Umbilical cord (tissue), 2 donors: ENCODE results near the gene LPP. TPM values are rescaled to one million over a fixed set of nuclear protein-coding genes. Genes with fewer than 3 reads are reported as not detected.
A peak's percentile ranks its signal among the peaks of the same experiment; 100 is the strongest.
"Not testable (repeated sequence)": the region's sequence is repeated elsewhere in the genome, so short reads cannot be mapped to it uniquely, and the experiment has no call there.

Source experiments
- DNase-seq: peaks from one replicate; pipeline ENCODE4 v3.0.0-alpha.2; 2015; ENCODE audit warnings: low spot score
- total RNA-seq: library from RNA; depleted of rRNA; stranded (reverse); fragments of >200 nt; gene quantifications from one replicate; pipeline ENCODE4 v1.2.3, GENCODE V29; 2014; ENCODE audit warnings: low replicate concordance; ENCODE audit not compliant: insufficient read depth

Gene LPP
- total RNA-seq, 1 donor from 2014 or later: 717 TPM

DNA sequence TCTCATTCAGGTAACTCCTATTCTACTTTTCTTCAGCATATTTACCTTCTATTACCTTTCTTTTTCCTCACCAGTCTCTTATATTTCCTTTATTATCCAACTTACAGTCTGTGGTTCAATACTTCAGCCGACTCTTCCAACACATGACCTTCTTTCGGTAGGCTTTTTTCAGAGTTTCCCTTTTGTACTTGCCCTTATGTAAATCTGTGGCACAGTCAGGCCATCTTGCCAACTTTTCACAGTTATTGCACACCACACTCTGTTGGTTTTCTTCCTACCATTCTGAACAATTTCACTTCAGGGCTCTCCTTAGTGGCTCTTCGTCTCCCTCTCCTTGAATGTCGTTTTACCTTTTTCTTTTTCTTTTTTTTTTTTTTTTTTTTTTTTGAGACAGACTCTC, 427.8 kb downstream of the LPP start:
- no peak for DNase-seq

DNA sequence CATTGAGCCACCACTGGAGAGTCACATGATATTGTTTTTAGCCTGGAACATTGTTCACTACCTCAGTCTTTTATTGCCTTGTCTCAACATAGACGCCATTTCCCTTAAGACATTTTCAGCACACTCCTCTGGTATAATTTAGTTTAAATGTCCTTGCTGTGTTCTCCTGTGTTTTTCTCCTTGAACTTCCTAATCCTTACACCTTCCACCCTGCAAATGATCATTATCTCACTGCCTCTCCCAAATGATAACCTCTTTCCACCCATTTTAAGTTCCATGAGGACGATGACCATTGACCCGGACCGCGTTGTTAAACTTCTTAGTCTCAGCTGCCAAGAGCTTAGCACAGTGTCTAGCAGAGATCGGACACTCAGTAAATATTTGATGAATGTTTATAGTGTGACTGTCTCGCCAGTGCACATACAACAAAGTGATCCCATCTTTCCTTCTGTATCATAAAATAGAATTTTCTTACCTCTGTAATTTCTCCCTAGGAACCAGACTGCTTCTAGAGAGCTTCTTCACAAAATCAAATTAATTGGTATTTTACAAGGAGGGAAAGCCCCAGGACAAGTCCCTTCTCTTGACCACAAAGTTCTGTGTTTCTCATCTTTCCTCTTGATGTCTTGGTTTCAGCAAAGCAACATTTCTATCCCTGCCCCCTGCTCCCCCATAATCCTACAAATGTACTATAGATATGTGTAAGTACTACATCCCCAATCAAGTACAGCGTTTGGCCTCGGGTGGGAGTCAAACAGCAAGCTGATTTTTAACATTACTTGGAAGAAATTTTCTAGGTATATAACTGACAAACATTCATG, 429.6 kb downstream of the LPP start:
- DNase-seq: no peak

DNA sequence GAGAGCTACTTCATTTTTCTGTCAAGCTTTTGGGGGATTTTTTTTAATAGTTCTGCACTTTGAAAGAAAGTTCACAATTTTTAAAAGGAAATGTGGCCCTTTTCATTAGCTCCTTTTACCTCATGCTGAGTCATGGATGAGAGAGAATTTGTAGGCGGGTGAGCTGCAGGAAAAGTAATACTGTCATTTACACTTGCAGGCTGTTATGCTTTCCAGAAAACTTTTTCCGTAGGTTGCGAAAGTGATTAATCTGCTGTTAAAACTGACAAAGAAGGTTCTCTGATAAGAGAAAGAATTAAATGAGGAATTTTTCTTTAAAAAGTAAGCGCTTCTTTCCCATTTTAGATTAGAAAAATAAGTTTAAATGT, 430.2 kb downstream of the LPP start:
- peak; percentile 35 for DNase-seq

DNA sequence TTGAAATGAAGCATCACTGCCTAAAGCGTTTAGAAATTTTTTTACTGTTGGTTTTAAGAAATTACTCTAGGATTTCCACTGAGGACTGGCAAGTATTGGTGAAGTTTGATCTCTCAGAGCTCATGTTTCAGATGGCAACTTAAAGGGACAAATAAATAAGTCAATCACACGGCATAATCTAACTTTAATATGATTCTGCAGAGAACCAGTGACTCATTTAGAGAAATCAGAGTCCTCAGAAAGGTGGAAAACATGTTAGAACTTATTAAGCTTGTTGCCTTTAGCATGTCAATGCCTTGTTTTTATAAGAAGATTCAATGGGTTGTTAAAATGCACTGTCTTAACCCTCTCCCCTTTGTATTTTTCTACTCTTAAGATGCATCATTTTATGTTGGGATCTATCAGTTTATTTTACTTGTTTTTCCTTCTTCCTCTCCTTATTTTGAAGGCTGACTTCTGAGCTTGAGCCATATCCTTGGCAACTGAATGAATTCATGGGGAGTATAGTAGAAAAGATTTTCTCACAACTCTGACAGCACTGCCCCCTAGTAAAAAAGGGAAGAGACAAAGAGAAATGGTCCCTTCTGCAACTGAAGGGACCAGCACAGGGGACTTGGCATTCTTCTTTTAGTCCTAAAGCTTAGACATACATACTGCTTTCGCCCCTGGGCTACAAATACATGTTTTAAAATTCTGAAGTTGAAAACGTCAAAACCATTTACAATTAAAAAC, 431.2 kb downstream of the LPP start:
- DNase-seq: no peak

DNA sequence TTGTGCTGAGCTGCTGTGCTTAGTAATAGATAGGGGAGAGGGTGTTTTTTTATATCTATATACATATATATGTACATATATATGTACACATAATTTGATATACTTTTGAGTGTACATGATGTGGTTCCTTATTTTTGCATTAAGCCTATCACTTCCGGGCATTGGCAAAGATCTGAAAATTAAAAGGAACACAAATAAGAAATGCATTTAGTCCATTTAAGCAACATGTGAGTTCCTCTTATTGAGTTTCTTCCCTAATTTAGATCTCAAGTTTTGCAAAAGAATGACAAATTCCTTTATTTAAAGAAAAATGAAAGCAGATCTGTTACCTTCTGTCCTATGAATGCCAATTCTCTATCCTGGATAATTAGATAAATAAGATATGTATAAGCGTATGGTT, 435.1 kb downstream of the LPP start:
- DNase-seq: no peak

DNA sequence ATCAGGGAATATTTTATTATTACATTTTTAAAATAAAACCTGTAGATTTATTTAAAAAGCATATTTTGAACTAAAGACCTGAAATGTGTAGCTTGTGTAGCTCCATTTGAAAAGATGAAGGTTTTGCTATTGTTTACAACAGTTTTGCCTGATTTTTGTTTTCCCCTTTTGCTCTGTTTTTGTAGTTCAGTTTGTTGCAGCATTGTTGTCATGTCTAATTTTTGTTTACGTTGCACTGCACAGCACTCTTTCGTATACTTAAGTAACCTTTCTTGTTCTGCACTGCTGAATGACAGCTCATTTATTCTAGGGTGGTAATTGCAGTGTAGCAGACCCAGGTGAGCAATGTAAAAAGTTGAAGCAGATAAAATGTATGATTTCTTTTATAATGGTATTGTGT, 435.8 kb downstream of the LPP start:
- no peak for DNase-seq

DNA sequence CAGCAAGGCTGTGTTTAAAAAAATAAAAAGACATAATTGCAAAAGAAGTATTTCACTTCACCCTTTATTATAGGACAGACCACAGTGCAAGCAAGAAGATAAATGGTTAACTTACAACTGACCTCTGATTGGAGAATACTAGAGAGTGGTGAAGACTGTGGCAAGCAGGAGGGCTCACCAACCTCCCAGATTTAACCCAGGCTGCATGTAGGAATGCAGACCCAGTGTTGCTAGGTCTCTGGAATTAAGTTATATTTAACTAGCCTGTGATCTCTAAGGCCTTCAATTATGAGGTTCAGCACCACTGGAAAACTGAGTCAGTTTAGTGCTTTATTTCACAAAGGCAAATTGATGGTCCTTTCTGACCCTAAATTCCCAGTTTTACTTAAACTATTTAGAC, 436.6 kb downstream of the LPP start:
- DNase-seq: no peak

DNA sequence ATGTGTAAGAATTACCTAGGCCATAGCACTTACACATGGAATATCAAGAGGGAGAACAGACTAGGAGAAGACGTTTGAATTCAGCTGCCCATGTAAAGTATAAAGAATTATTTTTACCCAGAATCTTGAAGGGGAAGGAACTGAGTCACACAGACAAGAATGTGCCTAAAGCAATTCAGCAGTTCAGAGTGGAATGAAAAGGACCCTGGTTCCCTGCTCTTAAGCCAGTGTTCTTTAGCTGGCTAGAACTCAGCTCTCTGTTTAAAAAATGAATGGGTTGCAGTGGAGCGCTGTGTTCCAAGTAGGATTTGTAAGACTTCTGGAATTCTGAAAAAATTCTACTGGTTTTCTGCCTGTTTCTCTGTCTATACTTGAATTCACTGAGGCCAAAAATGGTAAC, 440.2 kb downstream of the LPP start:
- DNase-seq: peak; percentile 61

DNA sequence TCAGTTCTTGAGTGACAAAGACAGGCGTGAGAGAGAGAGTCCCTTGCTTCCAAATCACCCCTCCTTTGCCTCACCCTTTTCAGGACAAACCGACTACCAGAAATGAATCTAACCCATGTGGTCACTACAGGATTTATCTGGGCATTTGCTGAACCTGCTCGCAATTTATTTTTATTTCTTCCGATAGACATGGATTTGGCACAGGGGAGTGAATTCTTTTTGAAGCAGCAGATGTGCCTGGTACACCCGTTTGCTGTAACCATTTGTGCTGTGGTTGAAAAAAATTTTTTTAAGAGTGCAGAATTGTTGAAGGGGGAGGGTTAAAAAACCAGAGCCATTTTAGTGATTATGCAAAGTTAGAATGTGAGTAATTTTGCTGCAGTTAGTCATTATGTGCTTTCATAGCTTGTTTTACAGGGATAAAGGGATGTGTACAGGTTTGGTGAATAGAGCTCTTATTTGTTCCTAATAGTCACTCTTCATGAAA, 442.0 kb downstream of the LPP start:
- DNase-seq: no peak

DNA sequence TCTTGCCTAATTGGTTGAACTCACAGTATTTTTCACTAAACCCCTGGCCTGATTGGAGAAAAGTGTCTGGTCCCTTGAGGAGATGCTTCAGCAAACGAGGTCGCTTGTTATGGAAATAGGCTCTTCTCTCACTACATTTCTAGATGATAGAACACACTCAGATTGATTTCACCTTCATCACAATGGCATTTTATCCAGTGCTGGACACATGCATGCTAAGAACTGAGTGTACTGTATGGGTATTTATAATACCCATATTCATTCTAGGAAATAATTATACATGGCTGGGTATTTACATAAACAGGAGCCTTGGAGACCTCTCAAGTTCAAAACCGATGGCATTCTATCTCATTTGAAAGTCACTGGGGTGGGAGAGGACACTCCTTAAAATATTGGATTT, 444.9 kb downstream of the LPP start:
- DNase-seq: no peak

DNA sequence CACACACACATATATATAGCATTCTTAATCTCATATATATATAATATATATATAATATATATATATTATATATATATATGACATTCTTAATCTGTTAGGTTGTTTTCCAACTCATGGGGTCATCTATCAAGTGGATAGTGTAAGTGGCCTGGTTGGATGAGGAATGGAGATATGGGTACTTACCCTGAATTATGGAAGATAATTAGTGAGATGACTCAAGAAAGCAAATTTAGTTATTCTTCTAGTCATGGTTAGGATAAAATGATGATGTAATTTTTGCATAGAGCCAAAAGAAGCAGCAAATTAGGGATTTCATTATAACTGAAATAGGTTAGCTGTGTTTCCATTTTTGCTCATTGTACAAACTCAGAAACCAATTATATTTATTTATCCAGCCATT, 448.2 kb downstream of the LPP start:
- DNase-seq: no peak

DNA sequence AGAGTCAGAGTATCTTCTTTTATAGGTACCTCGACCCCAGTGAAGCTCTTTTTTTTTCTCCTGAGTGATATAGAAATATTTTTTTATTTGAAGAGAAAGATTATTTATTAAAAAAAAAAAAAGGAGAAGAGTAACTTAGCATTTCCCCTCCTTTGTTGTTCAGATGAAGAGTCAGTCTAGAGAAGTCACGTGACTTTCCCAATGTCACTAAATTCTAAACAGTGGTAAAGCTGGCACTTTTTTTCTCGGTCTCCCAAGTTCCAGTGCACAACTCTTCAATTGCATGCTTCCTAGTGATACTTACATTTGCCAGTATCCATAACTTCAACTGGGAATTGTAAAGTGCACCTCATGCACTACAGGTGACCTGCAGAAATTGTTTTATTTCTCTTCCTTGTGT, 448.7 kb downstream of the LPP start:
- no peak for DNase-seq

DNA sequence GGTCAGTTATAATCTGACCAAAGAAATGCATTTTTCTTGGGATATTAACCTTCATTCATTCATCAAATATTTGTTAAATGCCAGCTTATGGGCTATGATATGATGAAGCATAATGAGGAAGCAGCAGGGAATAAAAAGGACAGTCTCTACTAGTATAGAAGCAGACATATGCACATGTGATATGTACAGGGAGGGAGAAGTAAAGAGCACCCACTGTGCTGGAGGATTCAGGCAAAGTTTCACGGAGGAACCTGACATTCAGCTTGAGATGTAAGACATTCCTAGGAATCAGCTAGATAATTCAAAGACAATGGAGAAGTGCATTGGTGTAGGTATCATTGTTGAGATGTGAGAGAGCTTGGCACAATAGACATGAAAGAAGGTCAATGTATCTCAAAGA, 450.7 kb downstream of the LPP start:
- DNase-seq: no peak

DNA sequence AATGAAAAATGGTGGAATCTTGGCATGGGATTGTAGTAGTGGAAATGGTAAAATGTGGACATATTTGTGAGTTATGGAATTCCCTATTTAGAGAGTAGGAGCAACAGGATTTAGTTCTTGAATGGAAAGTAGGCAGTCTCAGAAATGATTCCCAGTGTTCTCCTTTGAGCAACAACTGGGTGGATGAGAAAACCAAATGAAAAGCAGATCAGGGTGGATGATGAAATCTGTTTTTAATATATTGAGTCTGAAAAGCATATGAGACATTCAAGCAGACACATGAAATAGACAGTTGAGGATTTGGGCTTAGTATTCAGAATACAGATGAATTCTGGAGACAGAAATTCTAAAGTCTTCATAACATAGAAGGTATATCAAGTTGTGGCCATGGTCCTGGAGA, 451.3 kb downstream of the LPP start:
- DNase-seq: no peak

DNA sequence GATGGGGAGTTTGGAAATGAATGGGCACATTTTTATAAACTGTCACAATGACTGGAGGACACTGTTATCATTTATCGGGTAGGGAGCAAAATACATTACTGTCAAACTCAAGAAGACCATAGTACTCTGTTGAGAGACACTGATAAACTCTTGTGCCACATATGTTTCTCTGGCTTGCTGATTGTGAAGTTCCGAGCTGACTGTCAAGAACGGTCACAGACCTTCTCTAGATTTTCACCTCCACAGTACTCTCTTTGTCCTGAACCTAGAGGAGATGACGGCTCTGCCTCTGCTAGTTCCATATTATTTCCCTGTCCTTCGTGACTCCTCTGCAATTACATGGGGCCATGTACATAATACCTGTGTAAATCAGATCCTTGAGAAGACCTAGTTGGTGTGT, 451.9 kb downstream of the LPP start:
- DNase-seq: no peak

DNA sequence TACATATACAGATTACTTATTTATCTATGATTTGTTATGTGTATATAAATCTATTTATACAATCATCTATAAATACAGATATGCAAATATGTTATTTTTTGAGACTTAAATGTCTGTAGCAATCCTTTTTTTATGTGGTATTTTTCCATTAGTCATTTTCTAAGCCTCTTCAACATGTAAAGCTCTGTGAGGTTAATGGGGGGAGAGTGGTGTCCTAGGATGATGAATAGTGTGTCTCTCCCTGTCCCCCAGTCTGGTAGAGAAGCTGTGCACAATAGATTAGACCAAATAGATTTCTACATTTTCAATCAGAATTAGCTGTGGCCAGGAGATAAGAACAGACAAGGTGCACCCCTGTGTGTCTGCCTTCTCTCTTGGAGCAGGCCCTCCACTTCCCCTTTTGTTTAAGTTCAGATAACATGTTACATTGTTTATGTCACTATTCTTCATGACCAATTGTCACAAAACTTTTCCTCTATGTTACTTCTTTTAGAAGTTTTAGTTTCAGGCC, 453.9 kb downstream of the LPP start:
- DNase-seq: no peak

DNA sequence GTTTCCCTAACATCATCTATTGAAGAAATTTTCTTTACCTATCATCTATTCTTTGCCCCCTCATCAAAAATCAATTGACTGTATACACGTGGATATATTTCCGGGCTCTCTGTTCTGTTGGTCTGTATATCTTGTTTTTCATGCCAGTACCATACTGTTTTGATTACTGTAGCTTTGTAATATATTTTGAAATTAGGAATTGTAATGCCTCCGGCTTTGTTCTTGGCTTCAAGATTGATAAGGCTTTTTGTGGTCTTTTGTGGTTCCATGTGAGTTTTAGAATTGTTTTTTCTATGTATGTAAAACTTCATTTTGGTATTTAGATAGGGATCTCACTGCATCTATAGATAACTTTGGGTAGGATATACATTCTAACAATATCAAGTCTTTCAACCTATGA, 454.4 kb downstream of the LPP start:
- DNase-seq: no peak

DNA sequence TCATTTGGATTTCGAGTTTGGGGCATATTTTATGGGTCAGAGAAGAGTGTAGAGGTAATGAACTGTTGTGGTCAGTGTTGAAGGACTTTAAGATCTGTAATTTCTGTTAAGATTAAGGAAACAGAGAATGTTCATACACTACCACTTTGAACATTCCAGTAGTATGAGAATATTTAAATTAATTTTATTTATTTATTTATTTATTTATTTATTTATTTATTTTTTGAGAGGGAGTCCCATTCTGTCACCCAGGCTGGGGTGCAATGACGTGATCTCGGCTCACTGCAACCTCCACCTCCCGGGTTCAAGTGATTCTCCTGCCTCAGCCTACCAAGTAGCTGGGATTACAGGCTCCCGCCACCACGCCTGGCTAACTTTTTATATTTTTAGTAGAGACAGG, 459.8 kb downstream of the LPP start:
- not testable (repeated sequence) for DNase-seq

DNA sequence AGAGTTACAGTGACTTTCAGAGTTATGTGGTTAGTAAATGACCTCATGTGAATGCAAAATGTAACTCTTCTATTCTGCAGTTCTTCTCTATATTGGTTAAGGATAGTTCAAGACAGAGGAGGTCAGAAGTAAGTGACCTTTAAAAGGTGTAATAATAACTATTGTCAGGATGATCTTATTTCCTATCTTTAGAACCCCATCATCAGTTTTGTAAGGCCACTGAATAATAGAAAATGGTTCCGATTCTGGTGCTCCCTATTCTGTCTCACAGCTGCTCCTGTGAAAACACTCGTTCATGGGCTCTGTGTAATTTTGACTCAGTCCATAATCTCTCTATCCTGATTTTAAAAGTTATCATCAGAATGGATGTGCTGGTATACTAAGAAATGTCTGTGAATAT, 463.3 kb downstream of the LPP start:
- DNase-seq: no peak

DNA sequence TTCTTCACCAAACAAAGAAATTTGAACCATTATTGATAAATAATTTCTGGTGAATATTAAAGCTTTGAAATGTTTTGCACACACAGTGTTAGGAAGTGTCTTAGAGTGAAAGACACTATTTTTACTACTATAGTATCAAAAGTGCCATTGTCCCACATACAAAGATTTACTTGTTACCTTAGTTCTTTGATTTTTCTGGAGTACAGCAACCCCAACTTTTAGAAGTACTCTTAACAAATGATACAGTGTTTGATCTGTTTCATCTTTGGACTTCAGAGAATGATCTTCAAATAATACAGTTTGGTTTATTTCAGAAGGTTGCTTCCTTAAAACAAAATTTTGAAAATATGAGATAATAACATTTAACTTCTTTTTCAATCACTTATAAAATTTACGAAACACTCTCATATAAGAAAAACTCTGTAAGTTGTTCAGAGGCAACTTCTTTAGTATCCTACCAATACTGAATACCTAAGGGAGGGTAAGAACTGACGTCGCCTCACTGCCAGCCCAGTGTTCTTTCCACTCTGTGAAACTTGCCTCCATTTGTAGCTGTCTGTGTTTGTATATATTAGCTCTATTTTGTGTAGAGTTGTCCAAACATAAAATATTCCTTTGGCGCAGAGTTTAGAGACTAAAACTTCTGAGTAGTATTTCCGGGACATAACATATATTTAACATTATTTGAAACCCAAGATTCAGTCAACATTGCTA, 464.2 kb downstream of the LPP start:
- no peak for DNase-seq

DNA sequence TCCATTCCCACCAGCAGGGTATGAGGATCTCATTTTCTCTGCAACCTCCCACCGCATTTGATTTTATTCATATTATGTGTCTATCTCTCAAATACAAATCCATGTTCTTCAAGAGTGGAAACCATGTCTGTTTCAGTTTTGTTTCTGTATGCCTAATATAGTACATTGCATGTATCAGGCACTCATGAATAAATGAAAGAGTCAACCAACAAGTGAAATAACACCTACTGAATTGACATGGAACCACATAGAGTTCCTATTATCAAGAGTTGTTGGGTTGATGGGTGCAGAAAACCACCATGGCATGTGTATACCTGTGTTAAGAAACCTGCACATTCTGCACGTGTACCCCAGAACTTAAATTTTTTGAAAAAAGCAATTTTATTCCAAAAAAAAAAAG, 466.8 kb downstream of the LPP start:
- no peak for DNase-seq

DNA sequence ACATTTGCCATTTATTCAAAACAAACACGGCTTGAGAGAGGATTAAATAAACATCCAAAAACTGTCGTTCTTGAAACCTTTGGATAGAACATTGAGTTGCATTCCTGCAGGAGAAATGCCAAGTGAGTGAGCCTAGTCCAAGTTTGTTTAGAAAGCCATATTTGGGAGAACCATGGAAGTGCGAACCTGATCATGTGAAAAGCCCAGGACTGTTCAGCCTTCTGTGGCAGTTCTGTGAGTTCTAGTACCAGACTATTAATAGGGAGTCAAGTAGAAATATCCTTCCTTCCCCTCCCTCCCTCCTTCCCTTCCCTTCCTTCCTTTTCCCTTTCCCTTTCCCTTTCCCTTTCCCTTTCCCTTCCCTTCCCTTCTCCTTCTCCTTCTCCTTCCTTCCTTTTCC, 470.4 kb downstream of the LPP start:
- no peak for DNase-seq
